ENCODE results near the gene UBAC1.
"Not testable (repeated sequence)": the region's sequence is repeated elsewhere in the genome, so short reads cannot be mapped to it uniquely, and the experiment has no call there.

UBAC1 gene

DNA sequence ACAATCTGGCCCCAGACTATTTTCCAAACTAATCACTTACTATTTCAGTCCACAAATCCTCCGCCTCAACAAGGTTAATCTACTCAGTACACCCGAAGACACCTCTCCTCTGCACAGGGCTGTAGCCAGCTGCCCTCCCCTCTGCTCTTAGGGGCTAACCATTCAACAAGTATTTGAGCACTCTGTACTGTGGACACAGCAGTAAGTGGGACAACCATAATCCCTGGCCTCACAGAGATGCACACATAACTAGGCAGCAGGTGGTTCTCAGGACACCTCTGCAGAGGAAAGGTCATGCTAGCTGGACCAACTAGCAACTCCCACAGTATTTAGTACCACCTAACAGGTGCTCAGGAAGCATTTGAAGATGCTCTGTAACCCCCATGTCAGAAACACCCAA lies 59.3 kb downstream of the UBAC1 start:
- no peak for DNase-seq (ENCODE audit: low read depth)

DNA sequence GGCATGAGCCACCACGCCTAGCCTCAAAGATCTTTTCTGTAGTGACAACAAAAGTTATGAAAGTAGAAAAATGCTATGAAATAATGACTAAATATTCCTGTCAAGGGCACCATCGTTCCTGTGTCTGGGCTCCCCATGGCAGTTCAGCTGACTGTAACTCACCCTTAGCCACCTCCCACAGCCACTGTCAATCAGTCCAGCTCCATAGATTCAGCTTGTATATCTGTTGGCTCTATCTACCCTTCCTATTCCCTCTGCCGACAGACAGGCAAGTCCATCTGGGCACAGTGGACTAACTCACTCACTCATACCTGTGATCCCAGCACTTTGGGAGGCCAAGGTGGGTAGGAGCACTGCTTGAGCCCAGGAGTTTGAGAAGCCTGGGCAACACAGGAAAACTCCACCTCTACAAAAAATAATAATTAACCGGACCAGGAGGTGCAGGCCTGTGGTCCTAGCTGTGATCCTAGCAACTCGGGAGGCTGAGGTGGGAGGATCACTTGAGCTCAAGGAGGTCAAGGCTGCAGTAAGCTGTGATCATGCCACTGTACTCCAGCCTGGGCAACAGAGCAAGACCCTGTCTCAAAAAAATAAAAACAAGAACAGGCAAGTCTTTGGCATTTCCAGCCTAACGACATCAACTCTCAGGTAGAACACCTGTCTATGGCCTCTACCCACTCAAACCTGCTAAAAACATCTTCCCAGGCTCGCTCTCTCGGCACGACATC lies 60.0 kb downstream of the UBAC1 start:
- no peak for DNase-seq (ENCODE audit: low read depth)

DNA sequence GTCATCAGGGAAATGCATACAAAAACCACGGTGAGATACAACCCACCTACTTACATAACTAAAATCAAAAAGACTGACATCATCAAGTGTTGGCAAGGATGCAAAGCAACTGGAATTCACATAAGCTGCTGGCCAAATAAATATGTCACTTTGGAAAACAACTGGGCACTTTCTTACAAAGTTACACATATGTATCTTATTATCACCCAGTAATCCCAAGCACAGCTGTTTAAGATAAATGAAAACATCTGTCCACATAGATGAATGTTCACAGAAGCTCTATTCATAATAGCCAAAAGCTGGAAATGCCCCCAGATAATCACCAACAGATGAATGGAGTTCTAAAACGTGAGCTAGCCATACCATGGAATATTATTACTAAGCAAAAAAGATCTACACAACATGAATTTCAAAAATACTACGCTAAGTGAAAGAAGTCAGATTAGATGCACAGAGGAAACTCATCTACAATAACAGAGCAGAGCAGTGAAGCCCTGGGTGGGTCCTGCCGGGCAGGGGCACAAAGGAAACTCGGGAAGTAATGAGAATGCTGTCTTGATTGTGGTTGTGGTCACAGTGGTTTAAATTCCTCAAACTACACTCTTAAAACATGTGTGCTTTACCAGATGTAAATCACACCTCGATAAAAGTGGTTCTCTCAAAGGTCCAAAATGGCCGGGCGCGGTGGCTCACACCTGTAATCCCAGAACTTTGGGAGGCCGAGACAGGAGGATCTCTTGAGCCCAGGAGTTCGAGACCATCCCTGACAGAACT lies 62.4 kb downstream of the UBAC1 start:
- peak; percentile 36 for DNase-seq (ENCODE audit: low read depth)

DNA sequence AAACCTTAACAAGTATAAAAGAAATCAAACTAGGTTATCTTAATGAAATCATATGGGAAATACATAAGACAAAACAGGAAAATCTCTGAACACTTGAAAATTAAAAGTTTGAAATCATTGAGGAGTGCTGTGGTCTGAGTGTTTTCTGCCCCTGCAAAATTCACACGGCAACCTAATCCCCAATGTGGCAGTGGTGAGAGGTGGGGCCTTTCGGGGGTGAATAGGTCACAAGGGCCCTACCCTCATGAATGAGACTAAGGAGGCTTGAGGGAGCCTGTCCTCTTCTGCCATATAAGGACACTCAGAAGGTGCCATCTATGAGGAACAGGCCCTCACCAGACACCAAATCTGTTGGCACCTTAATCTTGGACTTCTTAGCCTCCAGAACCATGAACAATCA lies 64.5 kb downstream of the UBAC1 start:
- DNase-seq (ENCODE audit: low read depth): no peak

DNA sequence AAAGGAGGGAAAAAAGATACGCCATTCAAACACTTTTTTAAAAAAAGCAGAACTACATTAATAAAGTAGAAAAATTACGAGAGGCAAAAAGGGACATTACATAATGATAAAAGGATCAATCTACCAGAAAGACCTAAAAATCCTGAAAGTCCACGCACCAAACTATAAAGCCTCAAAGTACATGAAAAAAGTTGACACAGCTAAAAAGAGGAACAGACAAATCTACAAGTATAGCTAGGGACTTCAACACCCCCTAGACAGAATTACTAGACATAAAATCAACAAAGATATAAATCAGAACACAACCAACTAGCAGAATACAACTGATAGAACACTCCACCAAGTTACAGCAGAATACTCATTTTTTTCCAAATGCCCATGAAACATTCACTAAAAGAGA lies 65.0 kb downstream of the UBAC1 start:
- DNase-seq (ENCODE audit: low read depth): no peak

DNA sequence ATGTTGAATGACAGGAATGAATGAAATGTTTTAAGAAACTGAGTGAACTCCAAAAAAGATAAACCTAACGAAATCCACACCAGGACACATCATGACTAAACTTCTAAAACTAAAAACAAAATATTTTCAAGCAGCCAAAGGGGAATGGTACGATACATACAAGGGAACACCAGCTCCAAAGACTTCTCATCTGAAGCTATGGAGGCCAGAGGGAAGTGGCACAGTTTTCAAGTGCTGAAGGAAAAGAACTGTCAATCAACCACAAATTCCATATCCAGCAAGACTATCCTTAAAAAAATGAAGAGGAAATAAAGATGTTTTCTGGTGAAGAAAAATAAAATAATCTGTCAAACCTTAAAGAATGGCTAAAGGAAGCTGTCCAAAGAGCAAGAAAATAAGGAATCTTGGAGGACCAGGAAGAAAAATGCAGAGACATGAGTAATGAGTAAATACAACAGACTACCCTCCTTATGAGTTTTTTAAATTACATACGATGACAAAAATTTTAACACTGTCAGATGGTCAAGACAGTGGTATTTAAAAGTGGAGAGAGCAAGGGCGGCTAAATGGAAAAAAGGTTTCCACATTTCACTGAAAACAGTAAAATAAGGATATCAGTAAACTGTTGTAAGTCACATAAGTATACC lies 65.8 kb downstream of the UBAC1 start:
- DNase-seq (ENCODE audit: low read depth): no peak

DNA sequence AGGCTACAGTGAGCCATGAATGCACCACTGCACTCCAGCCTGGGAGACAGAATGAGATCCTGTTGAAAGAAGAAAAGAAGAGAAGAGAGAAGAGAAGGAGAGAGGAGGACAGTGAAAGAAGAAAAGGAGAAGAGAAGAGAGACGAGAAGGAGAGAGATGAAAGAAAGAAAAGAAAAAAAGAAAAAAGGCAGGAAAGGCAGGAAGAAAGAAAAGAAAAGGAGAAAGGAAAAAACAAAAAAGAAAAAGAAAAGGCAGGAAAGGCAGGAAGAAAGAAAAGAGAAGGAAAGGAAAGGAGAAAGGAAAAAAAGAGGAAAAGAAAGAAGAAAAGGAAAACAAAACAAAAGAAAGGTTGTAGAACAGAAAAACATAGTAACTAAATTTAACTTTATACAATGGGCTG lies 68.1 kb downstream of the UBAC1 start:
- DNase-seq (ENCODE audit: low read depth): no peak

DNA sequence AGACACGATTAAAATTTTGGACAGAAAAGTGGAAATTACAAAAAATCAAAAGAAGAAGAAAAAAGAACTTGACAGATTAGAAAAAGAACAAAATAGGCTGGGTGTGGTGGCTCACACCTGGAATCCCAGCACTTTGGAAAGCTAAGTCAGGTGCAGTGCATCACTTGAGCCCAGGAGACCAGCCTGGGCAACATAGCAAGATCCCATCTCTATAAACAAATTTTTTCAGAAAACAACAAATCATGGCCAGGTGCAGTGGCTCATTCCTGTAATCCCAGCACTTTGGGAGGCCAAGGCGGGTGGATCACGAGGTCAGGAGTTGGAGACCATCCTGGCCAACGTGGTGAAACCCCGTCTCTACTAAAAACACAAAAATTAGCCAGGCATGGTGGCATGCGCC lies 68.8 kb downstream of the UBAC1 start:
- not testable (repeated sequence) for DNase-seq (ENCODE audit: low read depth)

DNA sequence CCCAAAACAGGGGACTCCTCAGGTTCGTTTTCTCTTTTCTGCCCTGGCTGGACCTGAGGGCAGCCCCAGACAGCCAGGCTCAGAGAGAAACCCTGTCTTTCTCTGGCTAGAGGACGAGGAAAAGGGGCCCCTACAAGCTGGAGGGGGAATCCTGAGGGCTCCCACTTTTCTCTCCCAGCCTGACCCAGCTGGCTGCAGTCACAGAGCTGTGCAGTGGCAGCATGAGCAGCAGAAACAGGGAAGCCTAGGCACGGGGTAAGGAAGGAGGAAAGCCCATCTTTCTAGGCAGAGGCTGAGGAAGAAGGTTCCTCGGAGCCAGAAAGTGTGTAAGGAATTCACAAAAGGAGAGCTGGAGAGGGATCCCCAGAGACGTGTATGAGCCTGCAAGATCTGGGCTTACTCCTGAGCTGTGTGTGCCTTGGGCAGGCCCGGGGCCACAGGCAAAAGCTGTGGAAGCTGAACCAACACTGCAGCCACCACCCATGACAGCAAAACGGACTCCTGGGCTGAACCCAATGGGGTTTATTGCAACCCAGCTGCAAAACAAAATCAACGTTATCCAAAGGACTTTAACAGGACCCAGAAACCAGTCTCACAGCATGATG lies 70.0 kb downstream of the UBAC1 start:
- DNase-seq (ENCODE audit: low read depth): no peak

DNA sequence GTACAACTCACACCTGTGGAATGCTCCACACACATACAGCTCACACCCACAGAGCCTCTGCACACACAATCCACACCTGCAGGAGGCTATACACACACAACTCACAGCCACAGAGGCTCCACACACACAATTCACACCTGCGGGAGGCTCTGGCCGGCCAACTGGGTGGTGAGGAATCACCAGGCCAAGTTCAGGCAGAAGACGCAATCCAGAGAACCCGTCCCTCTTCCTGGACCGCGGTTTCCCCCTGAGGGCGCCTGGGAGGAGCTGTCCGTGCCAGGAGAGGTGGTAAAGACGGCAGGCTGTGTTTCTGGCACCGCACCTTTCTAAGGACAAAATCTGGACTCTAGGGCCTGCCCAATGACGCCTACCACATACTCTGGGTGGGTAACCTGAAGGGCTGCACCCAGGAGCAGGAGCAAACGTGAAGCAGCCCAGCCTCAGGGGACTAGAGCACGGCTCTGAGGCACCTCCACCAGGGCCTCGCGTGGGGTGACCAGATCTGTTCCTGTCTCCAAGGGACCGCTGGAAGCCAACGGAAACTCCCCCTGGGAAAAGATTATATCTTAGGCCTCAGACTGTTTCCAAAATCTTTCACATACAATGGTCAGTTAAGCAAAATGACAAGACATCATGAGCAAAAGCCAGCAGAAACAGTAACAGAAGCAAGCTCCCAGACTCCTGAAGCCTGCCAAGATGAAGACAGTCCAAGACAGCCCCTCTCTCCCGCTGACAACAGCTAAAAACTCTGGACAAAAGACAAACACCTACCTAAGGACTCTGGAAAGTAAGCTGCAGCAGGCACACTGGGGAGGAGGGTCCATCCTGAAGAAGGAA lies 70.8 kb downstream of the UBAC1 start:
- no peak for DNase-seq (ENCODE audit: low read depth)

DNA sequence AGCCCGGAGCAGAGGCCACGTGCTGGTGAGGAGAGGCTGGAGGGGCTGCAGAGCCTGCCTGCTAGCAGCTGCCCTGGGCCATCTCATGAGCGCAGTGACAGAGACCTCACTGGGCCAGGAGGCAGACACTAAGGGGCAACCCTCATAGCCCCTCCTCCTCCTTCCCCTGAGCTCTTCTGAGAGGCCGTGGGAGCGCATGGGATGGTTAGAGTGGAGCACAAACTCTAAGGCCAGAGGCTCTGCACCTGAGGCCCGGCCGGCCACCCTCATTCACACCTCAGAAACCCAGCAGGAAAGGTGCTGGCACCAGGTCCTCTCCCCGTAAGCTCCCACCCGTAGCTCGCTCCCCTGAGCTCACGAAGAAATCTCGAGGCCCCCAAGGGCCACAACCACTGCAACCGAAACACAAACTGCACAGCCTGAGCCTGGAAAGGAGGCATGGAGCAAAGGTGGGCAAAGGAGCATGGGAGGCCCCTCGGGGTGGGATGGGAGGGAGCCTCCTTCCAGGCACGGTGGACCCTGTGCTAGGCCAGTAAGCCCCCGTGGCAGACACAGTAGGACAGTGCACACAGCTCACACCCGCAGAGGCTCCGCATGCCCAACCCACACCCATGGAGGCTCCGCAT lies 71.5 kb downstream of the UBAC1 start:
- DNase-seq (ENCODE audit: low read depth): no peak

DNA sequence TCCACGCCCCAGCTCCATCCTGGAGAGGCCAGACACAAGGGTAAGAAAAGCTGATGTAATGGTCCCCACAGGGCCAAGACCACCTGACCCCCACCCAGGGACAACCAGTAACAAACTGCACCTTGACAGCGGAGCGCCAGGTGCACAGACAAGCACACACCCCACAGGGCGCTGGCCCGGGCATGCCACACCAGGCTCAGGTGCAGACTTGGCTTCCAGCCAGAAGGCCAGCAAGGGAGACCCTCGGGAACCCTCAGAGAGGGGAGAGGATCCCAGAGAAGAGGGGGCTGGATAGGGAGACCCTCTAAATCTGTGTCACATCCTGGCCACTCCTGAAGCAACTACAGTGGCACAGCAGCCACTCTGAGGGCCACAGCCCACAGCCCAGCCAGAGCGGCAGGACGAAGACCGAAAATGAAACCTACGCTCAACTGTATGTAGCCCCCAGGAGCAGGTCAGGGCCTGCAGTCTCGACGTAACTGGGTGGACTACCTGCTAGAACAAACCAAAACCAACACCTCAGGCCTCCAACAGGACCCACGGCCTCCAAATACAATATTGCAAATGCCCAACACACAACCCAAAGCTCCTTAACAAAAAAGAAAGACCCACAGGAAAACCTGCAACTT lies 72.3 kb downstream of the UBAC1 start:
- DNase-seq (ENCODE audit: low read depth): no peak

DNA sequence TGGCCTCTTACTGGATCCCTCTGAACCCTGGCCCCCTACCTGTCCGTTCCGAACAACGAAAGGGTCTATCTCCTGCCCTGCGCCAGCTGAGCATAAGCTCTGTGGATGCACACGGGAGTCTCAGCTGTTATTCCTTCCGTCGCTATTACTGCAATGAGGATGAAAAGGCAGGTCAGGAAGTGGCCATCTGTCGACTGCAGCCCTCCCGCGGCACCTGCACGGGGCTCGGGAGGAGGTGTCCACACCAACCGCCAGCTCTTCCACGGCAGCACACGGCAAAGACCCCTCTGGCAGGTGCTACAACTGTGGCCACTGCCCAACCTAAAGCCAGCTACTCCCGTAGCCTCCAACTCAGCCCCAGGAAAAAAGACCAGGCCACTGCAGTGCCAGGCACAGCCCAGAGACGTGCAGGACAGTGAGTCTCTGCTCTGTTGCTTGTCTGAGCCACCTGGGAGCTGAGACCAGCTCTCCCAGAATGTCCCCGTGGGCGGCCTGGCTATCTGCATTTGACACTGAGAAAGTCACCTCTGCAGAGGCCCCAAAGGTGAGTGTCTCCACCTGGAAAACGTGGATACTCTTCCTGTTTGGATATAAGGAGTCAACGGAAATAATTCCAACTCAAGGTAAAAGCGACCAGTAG lies 72.9 kb downstream of the UBAC1 start:
- no peak for DNase-seq (ENCODE audit: low read depth)

DNA sequence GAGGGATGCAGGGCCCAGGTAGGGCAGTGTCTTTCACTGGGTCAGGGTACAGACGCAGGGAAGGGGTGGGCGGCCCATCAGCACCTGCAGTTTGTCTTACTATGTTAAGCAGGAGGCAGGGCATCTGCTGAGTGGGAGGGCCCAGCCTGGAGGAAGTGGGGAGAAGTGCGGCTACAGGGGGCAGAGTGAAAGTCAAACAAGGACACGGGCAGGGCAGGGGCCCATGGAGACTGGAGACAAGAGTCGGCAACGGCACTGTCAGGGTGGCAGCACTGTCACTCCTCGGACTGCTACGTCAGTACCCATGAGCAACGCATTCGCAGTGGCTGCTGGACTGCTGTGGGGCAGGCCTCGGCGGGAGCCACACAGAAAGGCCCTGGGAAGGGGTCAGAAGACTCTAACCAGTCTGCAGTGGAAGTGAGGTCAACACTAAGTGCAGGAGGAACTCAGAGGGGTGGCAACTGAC lies 73.6 kb downstream of the UBAC1 start:
- no peak for DNase-seq (ENCODE audit: low read depth)

DNA sequence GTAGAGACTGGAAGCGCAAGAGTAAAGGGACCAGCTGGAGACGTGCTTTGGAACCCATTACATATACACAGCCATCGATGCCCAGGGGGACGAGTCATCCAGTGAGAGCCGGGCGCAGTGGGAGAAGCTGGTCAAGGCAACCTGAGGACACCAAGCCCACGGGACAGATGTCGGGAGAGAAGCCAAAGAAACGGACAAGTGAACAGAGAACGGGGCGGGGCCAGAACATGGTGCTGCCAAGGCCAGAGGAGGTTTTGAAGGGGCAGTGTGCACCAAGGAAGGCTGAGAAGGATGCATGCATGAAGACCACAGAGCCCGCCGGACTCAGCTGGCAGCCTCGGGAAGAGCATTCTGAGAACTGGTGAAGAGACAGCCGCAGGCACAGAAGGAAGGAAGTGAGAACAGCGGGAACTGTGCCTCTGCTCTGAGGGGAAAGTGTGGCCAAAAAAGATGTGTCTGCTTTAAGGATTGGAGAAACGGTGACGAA lies 74.1 kb downstream of the UBAC1 start:
- DNase-seq (ENCODE audit: low read depth): no peak

DNA sequence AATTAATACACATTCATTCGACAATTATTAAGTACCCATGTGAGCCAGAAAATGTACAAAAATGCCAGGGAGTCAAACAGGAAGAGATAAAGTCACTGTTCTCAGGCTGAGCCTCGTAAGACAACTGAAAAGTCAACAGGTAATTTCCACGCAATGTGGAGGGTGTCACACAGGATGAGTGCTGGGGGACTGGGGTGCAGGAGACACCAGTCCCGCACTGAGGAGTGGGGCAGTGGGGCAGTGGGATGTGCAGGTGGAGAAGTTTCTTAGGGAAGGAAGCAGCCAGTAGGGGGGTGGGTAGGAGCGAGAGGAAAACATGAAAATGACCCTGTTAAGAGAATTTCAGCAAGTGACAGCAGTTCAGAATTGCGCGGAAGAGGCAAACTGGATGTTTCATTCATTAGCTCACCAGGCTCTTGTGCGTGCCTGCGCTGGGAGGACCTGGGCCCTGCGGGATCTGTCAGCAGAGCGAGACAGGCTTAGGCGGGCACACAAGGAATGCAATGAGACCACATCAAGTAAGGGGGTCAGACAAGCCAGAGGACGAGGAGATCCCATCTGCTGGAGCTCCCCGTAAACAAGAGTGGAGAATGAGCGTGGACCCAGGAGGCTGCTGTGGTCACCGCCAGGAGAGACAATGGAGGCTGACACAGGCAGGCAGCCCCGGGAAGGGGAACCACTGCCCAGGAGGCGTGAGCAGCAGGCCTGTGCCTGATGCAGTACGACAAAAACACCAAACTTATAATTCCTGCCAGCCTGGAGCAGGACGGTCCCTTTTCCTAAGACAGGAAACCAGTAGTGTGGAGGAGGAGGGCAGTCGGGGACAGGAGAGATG lies 74.8 kb downstream of the UBAC1 start:
- no peak for DNase-seq (ENCODE audit: low read depth)

DNA sequence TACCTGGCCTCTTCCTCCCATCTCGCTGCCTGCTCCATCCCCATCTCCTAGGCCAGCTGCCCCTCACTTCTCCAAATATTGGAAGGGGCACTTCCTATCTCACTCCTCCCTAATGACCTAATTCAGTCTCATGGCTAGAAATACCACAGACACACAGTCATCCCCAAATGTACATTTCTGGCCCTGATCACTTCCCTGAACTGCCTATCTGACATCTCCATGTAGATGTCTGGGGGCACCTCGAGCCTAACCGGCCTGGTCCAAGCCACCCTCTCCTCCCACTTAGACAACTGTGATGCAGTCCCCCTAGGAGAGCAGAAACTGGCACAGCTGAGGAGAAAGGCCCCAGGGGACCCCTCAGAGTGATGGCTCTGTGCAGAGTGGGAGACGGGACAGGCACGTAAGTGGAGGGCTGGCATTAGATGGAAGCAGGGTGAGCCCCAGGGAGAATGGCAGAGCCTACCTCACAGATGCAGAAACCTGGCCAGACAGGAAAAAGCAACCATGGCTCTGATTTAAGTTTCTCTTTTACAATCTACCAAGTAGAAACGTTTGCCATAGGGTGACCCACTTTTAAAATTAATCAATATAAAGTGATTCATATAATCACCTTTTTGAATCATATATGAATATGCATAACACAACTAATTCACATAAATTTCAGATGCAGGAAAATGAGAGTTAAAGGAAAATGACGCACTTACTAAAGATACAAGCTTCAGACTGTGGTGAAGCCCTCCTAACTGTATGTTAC lies 75.9 kb downstream of the UBAC1 start:
- DNase-seq (ENCODE audit: low read depth): peak; percentile 50

DNA sequence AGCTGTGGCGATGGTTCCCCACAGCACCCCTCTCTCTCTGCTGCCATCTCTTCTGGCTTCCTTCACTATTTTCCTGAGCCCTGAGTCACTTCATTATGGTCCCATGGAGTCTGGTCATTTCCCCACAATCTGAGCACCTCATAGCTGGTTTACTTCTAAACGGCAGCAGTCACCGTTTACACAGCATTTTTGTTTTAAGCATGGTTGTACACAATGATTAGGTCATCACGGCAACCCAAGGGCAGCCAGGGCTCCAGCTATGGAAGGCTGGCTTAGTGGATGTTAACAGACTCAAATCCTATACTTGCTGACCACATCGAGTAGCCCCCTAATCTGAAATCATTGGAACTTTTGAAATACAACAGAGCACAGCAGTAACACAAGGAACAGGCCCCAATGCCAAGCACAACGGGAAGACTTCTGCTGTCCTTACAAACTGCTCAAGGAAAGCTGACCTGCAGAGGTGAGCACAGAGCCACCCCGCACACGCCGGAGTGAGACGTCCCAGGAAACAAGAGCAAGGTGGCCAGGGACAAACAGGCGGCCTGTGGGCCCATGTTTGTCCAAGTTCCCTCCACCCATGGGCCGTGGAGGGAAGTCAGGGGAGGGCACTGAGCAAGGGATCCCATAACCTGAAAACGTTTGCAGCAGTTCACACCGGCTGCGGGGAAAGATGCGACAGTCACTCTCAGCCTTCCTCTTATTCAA lies 76.7 kb downstream of the UBAC1 start:
- peak; percentile 83 for DNase-seq (ENCODE audit: low read depth)
